ENCODE data around the gene ZMYM4. TPM values are rescaled to one million over a fixed set of nuclear protein-coding genes. Genes with fewer than 3 reads are reported as not detected.

ZMYM4 gene
- polyA plus RNA-seq, 1 experiment = 58.3 TPM

GRCh38 chr1:35287807-35288640 lies 19.5 kb downstream of the ZMYM4 start:
- no peak overlapping the region for H3K4me3 ChIP-seq (ENCODE audit: low read depth, low read length)
- TF ChIP-seq, protein P1, sequence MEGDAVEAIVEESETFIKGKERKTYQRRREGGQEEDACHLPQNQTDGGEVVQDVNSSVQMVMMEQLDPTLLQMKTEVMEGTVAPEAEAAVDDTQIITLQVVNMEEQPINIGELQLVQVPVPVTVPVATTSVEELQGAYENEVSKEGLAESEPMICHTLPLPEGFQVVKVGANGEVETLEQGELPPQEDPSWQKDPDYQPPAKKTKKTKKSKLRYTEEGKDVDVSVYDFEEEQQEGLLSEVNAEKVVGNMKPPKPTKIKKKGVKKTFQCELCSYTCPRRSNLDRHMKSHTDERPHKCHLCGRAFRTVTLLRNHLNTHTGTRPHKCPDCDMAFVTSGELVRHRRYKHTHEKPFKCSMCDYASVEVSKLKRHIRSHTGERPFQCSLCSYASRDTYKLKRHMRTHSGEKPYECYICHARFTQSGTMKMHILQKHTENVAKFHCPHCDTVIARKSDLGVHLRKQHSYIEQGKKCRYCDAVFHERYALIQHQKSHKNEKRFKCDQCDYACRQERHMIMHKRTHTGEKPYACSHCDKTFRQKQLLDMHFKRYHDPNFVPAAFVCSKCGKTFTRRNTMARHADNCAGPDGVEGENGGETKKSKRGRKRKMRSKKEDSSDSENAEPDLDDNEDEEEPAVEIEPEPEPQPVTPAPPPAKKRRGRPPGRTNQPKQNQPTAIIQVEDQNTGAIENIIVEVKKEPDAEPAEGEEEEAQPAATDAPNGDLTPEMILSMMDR (IDR thresholded peaks at IDR 0.05; ENCODE audit: low read depth, low read length) = no peak
- no peak for DNase-seq (ENCODE audit: low read depth, low spot score)
- H3K27me3 ChIP-seq (ENCODE audit: control insufficient read depth, insufficient read depth, low read length) = no peaks in the 10 kb centered on the region
- H3K9me3 ChIP-seq (ENCODE audit: control insufficient read depth, insufficient read depth, low read length) = peaks cover 4% of the 10 kb centered on the region; the same call in 1 of the 2 replicates
- ChIA-PET CTCF (interaction anchor here (1.2 kb wide), 1 partner anchor 427 kb away, joined by 3 read pairs; no protein-coding TSS in a partner anchor), POLR2A (no interaction called here)
- H3K27ac ChIP-seq (ENCODE audit: low read depth, low read length) = peak overlapping the region; percentile 54

DNA sequence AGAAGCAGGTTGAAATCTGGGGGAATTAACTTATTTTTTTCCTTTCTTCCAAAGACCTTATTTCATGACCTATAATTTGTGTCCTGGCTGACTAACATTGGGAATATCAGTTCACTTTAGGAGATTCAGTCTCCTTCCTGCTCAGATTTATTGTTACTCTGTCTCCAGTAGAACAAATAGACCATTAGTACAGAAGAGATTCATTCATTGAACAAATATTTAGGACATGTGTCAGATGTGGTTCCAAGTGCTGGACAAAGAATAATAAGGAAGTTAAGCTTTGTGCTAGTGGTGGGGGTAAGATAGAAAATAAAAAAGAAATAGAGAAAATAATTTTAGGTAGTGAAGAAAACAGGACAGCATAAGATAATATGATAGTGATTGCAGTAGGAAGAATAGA lies 20.3 kb downstream of the ZMYM4 start:
- H3K9me3 ChIP-seq (ENCODE audit: control insufficient read depth, insufficient read depth, low read length) = peaks cover 4% of the 10 kb centered on the region; the same call in 1 of the 2 replicates
- TF ChIP-seq, protein P1 (IDR thresholded peaks at IDR 0.05; ENCODE audit: low read depth, low read length) = no peak
- ChIA-PET POLR2A (interaction anchor here (0.6 kb wide), 1 partner anchor 109 kb away, joined by 4 read pairs; no protein-coding TSS in a partner anchor), CTCF (interaction anchor here (0.6 to 1.3 kb wide), 3 partner anchors 10 to 427 kb away, joined by 3 to 10 read pairs (median 3); no protein-coding TSS in a partner anchor)
- H3K27me3 ChIP-seq (ENCODE audit: control insufficient read depth, insufficient read depth, low read length) = no peaks in the 10 kb centered on the region
- no peak for DNase-seq (ENCODE audit: low read depth, low spot score)
- no peak overlapping the region for H3K27ac ChIP-seq (ENCODE audit: low read depth, low read length)
- no peak overlapping the region for H3K4me3 ChIP-seq (ENCODE audit: low read depth, low read length)

GRCh38 chr1:35290452-35290851 lies 21.9 kb downstream of the ZMYM4 start:
- Histone ChIP-seq H3K4me3 (ENCODE audit: low read depth, low read length) (no peak overlapping the region), H3K27ac (ENCODE audit: low read depth, low read length) (no peak overlapping the region), H3K27me3 (ENCODE audit: control insufficient read depth, insufficient read depth, low read length) (no peaks in the 10 kb centered on the region), H3K9me3 (ENCODE audit: control insufficient read depth, insufficient read depth, low read length) (no peaks in the 10 kb centered on the region)
- TF ChIP-seq, protein P1 (IDR thresholded peaks at IDR 0.05; ENCODE audit: low read depth, low read length) = no peak
- ChIA-PET POLR2A (no interaction called here), CTCF (interaction anchor here (0.6 to 1.3 kb wide), 2 partner anchors 20 to 89 kb away, joined by 3 to 11 read pairs; no protein-coding TSS in a partner anchor)
- DNase-seq (ENCODE audit: low read depth, low spot score) = no peak

GRCh38 chr1:35294809-35295208 lies 26.3 kb downstream of the ZMYM4 start:
- no peak overlapping the region for H3K27ac ChIP-seq (ENCODE audit: low read depth, low read length)
- TF ChIP-seq, protein P1 (IDR thresholded peaks at IDR 0.05; ENCODE audit: low read depth, low read length) = no peak
- no peak for DNase-seq (ENCODE audit: low read depth, low spot score)
- POLR2A ChIA-PET = no interaction called here
- no peaks in the 10 kb centered on the region for H3K9me3 ChIP-seq (ENCODE audit: control insufficient read depth, insufficient read depth, low read length)
- H3K4me3 ChIP-seq (ENCODE audit: low read depth, low read length) = no peak overlapping the region
- CTCF ChIA-PET = interaction anchor here (2.0 kb wide), 1 partner anchor 93 kb away, joined by 6 read pairs; no protein-coding TSS in a partner anchor
- H3K27me3 ChIP-seq (ENCODE audit: control insufficient read depth, insufficient read depth, low read length) = no peaks in the 10 kb centered on the region

DNA sequence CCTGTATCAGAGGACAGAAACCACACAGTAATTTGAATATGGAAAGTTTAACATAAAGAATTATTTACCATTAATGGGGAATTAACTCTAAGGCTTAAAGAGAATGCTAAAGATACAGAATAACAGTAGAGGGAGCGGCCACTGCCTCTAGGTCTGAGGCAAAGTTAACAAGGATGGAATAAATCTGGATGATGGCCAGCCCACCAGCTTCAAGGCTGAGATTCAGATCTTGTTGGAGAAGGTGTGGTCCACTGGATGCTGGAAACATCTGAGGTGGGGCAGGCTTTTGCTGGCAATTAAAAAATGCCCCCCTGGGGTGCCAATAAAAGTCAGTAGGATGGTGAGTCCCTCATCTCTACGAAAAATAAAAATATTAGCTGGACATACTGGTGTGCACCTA lies 29.4 kb downstream of the ZMYM4 start:
- Histone ChIP-seq H3K4me3 (ENCODE audit: low read depth, low read length) (no peak overlapping the region), H3K27ac (ENCODE audit: low read depth, low read length) (no peak overlapping the region), H3K27me3 (ENCODE audit: control insufficient read depth, insufficient read depth, low read length) (no peaks in the 10 kb centered on the region), H3K9me3 (ENCODE audit: control insufficient read depth, insufficient read depth, low read length) (no peaks in the 10 kb centered on the region)
- TF ChIP-seq, protein P1 (IDR thresholded peaks at IDR 0.05; ENCODE audit: low read depth, low read length) = no peak
- no peak for DNase-seq (ENCODE audit: low read depth, low spot score)
- ChIA-PET POLR2A (no interaction called here), CTCF (interaction anchor here (4.4 kb wide), 1 partner anchor 96 kb away, joined by 22 read pairs; no protein-coding TSS in a partner anchor)
